Lower leg skin (tissue), 3 donors: ENCODE data around the gene GGA3.

Experiments
- POLR2A ChIP-seq, 2 donors: fragments of 450-650 bp; IDR thresholded peaks; one replicate each; pipeline ENCODE4 v1.6.1; 2016 to 2017; ENCODE audit warnings: antibody characterized with exemption in 2 of 2, mild to moderate bottlenecking in 1 of 2, moderate library complexity in 1 of 2
- TF ChIP-seq, protein P1 (sequence below), 3 donors: fragments of 450-650 bp; IDR thresholded peaks; one replicate each; pipeline ENCODE4 v1.5.1; 2016; ENCODE audit warnings: antibody characterized with exemption in 3 of 3, mild to moderate bottlenecking in 3 of 3, moderate library complexity in 2 of 3

DNA sequence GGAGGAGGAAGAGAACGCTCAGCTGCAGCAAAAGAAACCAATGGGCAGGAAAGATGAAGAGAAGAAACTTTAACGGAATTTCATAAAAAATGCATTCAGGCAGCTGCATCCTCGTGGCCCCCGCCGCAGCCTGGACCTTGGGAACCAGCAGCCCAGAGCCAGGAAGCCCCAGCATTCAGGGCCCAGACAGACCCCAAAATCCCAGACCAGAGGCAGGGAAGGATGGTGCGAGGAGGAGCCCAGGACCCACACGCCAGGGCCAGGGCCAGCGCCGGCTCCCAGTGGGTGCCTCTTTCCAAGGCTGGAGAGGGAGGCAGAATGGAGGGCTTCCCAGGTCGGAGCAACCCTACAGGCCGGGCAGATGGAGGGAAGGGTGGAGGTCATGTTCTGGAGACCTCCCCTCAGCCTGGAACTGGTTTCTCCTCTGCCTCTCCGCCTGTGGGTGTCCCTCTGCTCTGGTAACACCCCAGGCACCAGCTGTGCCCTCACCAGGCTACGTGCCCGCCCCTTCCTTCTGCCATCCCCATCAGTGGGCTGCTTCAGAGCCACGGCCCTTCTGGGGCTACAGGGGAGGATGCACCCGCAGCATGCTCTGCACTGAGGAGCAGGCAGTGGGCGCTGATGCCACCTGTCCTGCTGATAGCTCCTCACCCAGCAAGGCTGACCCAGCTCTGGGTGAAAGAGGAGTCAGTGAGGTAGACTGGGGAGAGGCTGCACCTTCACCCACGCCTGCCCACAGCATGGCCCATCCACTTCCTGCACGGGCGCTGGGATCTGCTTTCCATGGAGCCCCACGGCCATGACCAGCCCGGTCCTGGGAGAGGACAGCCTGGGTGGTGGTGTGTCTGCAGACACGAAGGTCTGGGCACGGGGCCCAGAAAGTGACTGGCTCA lies 10.8 kb upstream of the GGA3 start:
- TF ChIP-seq, protein P1, sequence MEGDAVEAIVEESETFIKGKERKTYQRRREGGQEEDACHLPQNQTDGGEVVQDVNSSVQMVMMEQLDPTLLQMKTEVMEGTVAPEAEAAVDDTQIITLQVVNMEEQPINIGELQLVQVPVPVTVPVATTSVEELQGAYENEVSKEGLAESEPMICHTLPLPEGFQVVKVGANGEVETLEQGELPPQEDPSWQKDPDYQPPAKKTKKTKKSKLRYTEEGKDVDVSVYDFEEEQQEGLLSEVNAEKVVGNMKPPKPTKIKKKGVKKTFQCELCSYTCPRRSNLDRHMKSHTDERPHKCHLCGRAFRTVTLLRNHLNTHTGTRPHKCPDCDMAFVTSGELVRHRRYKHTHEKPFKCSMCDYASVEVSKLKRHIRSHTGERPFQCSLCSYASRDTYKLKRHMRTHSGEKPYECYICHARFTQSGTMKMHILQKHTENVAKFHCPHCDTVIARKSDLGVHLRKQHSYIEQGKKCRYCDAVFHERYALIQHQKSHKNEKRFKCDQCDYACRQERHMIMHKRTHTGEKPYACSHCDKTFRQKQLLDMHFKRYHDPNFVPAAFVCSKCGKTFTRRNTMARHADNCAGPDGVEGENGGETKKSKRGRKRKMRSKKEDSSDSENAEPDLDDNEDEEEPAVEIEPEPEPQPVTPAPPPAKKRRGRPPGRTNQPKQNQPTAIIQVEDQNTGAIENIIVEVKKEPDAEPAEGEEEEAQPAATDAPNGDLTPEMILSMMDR (IDR thresholded peaks at IDR 0.05): no peak
- no peak for TF ChIP-seq POLR2A (IDR thresholded peaks at IDR 0.05)
